Brain microvascular endothelial cell (primary cell): ENCODE data around the gene IDUA.
"Not testable (repeated sequence)": the region's sequence is repeated elsewhere in the genome, so short reads cannot be mapped to it uniquely, and the experiment has no call there.

Experiments
- DNase-seq: peaks from one replicate; pipeline ENCODE4 v3.0.0-alpha.2; 2020
- H3K27ac ChIP-seq: fragments of 250-450 bp; sonication (Bioruptor Pico); 2 replicates; pipeline ENCODE4 v1.5.1; 2020; ENCODE audit warnings: mild to moderate bottlenecking, moderate library complexity
- H3K27me3 ChIP-seq: fragments of 250-450 bp; sonication (Bioruptor Pico); replicated peaks from 2 replicates; pipeline ENCODE4 v1.5.1; 2020; ENCODE audit warnings: mild to moderate bottlenecking
- H3K36me3 ChIP-seq: fragments of 250-450 bp; sonication (Bioruptor Pico); replicated peaks from 2 replicates; pipeline ENCODE4 v1.5.1; 2020; ENCODE audit warnings: mild to moderate bottlenecking
- H3K4me3 ChIP-seq: 2 replicates; pipeline ENCODE4 v1.5.1; 2011; ENCODE audit warnings: low read depth, mild to moderate bottlenecking, control low read depth, low read length, moderate library complexity
- CTCF ChIP-seq: IDR thresholded peaks from 2 replicates; pipeline ENCODE4 v1.5.1; 2011; ENCODE audit warnings: low read depth, mild to moderate bottlenecking, moderate library complexity, low read length, control low read depth, inconsistent platforms; ENCODE audit errors: missing control alignments
- in situ Hi-C: cut with HindIII; loops from 2 replicates; pipeline ENCODE4 v1.10.0; 2017; ENCODE audit warnings: low sequenced_read_pairs, low pct_ligation_motif_present

Gene IDUA

GRCh38 chr4:986879-987623 lies at the start of gene IDUA:
IDUA (plus strand) TSS chr4:987044; CDS start chr4:987085, 41 bp downstream.
- Histone ChIP-seq H3K27ac (no peak within 1 kb of the TSS), H3K36me3 (peaks cover 4% of the 10 kb centered on the region), H3K27me3 (no peaks in the 10 kb centered on the region), H3K4me3 (peak within 1 kb of the TSS; percentile 67)
- DNase-seq, result peak; percentile 31
- TF ChIP-seq CTCF, result peak; percentile 64
- in situ Hi-C loops, result no loop called here

- in situ Hi-C loops, DNase-seq, H3K27ac ChIP-seq, H3K27me3 ChIP-seq, H3K36me3 ChIP-seq, H3K4me3 ChIP-seq: not testable (repeated sequence)
These were observed 47.3 kb upstream of the IDUA start for GRCh38 chr4:939508-939907.

- no peak for DNase-seq
- in situ Hi-C loops, result no loop called here
- H3K27ac ChIP-seq, result no peak overlapping the region
- H3K36me3 ChIP-seq, result no peaks in the 10 kb centered on the region
- TF ChIP-seq CTCF, result no peak
- no peaks in the 10 kb centered on the region for H3K27me3 ChIP-seq
- peak overlapping the region; percentile 32 for H3K4me3 ChIP-seq
These were observed 41.4 kb upstream of the IDUA start for GRCh38 chr4:945274-946102.

GRCh38 chr4:946103-946450 lies 40.8 kb upstream of the IDUA start:
- H3K4me3 ChIP-seq, result no peak overlapping the region
- no peaks in the 10 kb centered on the region for H3K36me3 ChIP-seq
- no peak overlapping the region for H3K27ac ChIP-seq
- no peak for DNase-seq
- TF ChIP-seq CTCF, result no peak
- no peaks in the 10 kb centered on the region for H3K27me3 ChIP-seq
- in situ Hi-C loops, result no loop called here

GRCh38 chr4:946517-947471 lies 40.0 kb upstream of the IDUA start:
- DNase-seq, result no peak
- in situ Hi-C loops, result no loop called here
- no peak overlapping the region for H3K27ac ChIP-seq
- H3K27me3 ChIP-seq, result no peaks in the 10 kb centered on the region
- TF ChIP-seq CTCF, result no peak
- H3K4me3 ChIP-seq, result no peak overlapping the region
- no peaks in the 10 kb centered on the region for H3K36me3 ChIP-seq
